GM19467 (cell line): ENCODE data around the gene TDRD7.

Experiments
- ATAC-seq: cut with Tn5 transposase; IDR thresholded peaks from one replicate; pipeline ENCODE4 v1.9.1; 2021; ENCODE audit warnings: mild to moderate bottlenecking, moderate library complexity; ENCODE audit not compliant: unreplicated experiment

TDRD7 gene

GRCh38 chr9:97411789-97412625 lies at the start of gene TDRD7:
Gene TDRD7 (plus strand): TSS chr9:97412096. CDS start chr9:97428466, 16,370 bp downstream.
- peak; percentile 70 for ATAC-seq

DNA sequence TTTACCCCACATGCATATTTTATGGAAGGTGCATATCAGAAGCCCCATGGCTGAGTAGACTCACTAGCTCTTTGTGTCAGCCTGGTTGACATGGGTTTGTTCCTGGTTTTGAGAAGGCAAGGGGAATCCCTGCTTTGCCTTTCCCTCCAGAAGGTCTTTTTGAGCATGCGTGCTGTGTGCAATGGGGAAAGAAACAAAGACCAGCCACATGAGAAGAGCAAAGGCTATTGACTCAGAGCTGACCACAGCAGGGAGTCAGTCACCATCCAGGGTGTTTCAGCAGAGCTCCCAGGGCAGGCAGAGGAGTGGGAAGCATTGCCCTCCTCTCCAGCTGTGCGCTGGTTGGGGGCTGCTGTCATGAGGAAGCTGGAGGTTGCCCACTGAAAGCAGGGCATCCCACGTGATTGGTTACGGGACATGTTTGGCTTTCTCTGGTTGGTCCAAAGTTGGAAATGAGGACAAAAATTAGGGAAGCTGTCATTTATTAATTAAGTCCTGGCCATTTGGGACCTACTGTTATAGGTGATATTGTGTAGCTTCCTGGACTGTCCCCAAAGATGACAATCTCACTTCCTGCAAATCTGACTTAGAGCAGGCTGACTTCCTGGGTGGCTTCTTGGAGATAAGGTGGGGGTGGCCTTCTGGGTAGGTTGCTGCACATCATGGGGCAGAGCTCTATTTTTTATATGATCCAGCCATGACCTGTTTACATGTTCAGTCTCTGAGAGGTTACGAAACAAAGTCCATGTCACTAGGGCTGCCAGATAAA lies 48.9 kb upstream of the TDRD7 start:
- ATAC-seq: no peak

GRCh38 chr9:97363661-97364299 lies 48.1 kb upstream of the TDRD7 start:
- ATAC-seq: no peak

DNA sequence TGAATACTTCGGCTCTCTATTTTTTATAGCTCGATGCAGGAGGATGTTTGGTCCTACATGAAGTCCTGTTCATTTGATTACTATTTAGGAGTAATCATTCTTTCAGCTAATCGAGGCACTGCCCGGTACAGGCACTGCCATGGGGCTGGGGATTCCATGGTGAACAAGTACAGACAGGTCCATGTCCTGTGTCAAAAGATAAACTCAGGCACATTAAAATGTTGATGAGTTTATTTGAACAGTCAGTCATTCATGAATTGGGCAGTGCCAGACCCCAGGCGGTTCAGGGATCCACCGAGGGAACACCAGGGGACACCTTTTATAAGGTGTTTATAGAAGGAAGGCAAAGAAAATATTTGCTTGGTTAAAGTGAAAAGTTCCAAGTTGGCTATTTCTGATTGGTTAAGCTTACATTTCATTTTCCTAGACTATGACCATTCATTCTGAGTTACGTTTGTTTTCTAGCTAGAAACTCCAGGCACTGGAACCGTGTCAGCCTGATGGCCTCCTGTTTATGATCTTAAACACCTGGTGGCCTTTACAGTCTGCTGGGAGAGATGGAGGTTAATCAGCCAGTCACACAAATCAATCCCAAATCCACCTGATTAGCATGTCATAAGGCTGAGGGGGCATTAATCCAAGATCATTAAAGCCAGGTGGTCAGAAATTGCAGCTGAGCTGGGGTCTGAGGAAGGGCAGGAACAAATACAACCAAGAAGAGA lies 47.0 kb upstream of the TDRD7 start:
- ATAC-seq: no peak

GRCh38 chr9:97365634-97366033 lies 46.3 kb upstream of the TDRD7 start:
- no peak for ATAC-seq

GRCh38 chr9:97366476-97366875 lies 45.4 kb upstream of the TDRD7 start:
- no peak for ATAC-seq

GRCh38 chr9:97366889-97367288 lies 45.0 kb upstream of the TDRD7 start:
- ATAC-seq: no peak

DNA sequence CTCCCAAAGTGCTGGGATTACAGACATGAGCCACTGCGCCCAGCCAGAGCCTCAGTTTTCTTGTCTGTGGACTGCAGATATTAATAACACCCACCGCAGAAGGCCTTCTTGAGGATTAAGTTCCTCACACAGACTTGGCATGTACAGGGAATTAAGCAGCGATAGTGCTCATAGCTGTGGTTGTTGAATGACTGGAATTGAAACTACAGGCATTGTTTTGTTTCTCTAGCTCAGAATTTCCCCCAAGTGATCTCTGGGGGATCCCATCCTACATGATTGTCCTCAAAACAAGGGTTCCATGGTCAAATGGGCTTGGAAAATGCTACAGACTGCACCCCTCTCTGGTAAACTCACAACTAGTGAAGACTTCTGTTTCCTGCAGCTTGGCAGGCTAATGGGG lies 44.2 kb upstream of the TDRD7 start:
- ATAC-seq: no peak

GRCh38 chr9:97368964-97369363 lies 42.9 kb upstream of the TDRD7 start:
- no peak for ATAC-seq

- no peak for ATAC-seq
These were observed 39.3 kb upstream of the TDRD7 start for GRCh38 chr9:97372580-97372979.

DNA sequence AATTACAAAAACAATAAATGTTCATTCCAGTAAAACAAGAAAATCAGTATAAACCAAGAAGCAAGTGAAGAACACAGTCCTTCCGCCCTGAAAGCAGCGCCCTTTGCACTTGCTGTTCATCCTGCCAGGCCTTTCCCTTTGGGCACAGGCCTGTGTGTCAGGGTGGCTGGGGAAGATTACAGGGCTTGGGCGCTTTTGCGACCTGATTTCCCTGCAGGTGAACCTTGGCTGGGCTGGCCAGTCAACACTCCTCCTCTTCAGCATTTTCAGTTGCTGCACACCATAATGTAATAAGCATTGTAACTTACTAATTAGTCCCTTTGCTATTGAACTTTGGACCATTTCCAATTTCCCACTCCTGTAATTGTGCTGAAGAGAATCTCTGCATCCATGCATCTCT lies 38.6 kb upstream of the TDRD7 start:
- ATAC-seq: no peak

DNA sequence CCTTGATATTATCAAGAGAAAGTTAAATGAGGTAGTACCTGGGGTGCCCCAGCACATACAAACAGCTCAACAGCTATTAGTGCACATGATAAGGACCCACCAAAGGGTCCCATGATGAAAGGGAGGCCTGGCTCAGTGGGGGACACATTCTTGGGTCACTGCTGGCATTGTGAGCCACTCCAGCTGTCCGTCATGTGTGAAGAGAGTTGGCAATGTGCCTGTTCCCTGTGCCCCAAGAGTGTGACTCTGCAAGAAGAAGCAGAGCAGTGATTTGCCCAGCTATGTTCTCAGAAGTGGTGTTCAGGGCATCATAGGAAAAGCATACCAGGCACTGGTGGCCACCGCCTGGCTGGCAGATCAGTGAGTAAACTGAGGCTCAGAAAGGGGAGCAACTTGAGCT lies 37.1 kb upstream of the TDRD7 start:
- no peak for ATAC-seq

GRCh38 chr9:97376902-97377301 lies 35.0 kb upstream of the TDRD7 start:
- no peak for ATAC-seq

DNA sequence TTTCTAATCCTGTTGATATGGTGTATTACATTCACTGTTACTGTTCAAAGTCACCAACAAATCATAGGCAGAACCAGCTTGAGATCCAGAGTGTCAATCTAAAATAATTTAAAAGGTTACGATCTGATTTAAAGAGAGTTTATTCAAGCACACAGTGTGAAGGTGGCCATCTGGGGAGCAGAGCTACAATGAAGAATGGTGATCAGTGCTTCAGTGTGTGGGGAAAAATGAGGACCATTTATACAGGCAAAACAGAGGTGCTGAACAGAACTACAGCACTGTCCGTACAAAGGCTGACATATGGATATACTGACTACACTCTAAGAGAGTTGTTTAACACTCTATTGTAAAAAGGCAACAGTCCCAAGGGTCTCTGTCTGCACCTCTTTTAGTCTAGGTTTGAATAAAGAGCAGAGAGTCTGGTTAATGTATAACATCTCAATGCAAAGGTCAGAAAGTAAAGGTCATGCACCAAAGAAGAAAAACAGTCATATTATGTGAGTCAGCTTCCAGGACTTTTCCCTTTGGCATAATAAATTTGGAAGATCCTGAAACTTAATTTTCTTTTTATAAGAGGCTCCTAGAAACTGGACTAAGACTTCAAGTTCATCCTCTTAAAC lies 29.7 kb upstream of the TDRD7 start:
- no peak for ATAC-seq

DNA sequence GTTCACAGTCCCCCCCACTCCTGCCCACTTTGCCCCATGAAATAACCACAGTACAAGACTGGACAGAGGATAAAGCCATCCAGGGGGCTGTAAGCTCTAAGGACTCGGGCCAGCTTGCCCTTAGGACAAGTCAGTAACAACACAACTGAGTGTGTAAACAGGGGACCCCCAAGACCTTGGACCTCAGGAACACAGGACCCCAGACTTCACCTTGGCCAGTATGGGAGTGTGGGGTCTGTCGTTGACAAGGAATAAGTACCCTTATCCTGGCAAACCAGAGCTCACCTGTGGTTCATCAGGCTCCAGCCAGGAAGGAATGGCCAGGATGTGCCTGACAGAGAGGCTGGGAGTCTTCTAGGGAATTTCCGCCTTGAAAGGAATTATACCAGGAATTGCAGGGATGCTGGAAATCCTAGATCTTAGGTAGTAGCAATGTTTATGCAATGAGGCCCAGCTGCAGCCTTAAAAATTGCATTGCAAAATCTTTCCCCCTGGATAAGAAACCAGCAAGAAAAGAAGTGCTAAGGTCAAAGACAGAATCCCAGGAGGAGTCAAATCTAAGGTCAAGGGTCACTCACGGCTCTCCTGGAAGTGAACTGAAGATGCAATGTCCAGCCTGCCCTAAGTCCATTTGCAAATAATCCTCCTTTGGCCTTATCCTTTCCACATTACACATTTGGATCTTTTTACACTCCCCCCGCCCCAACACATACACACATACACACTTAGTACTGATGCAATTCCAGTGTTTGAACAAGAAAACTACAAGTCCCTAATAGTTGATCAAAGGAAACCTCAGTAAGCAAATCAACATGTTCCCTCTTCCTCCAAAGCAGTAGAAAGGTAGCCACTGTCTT lies 27.3 kb upstream of the TDRD7 start:
- ATAC-seq: no peak

GRCh38 chr9:97385626-97386264 lies 26.2 kb upstream of the TDRD7 start:
- no peak for ATAC-seq

- ATAC-seq: no peak
These were observed 25.6 kb upstream of the TDRD7 start for GRCh38 chr9:97386265-97386633.

DNA sequence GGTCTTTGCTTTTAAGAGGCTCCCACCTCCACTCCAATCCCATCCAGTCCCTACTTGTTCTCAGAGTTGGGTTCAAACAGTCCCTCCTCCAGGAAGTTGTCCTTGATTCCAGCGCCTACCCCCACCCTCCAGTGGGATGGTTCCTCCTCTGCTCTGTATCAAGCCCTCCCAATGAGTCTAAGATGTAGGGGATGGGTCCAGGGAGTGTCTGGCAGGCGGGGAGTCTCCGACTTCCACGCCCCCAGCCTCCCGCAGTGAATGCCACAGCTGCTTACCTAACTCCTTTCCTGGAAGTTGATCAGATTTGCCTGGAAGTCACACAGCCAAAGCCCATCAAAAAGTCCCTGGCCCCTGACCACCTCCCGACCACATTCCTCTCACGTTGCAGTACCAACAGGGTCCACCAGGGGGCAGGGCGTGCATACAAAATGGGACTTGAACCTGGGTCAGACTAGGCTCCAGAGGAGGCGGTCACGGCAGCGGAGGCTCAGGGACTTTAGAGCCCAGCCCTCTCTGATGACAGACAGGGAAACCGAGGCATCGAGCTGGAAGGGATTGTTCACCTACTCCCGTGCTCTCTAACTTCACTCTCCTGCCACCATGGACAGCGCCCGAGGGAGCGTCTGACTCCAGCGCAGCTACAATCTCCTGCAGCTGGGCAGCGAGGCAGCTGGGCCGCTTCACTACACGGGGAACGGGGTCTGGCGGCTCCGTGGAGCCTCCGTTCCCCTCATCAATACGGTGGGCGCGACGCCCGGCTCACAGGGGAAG lies 25.0 kb upstream of the TDRD7 start:
- peak; percentile 36 for ATAC-seq

GRCh38 chr9:97387504-97387886 lies 24.4 kb upstream of the TDRD7 start:
- ATAC-seq: no peak
